SK-N-SH (cell line): ENCODE results near the gene THSD4.

Experiments
- CTCF ChIP-seq: fragments of 200-600 bp; sonication (generic); IDR thresholded peaks from 2 replicates; pipeline ENCODE4 v1.6.1; 2017; ENCODE audit warnings: antibody characterized with exemption, mild to moderate bottlenecking, moderate library complexity
- EP300 ChIP-seq, 2 experiments: IDR thresholded peaks; 2 replicates each; pipeline versions ENCODE4 v1.4.0 to v1.6.1; 2012; ENCODE audit warnings: borderline replicate concordance in 1 of 2, low read depth in 1 of 2, low read length in 1 of 2
- FOXM1 ChIP-seq: IDR thresholded peaks from 2 replicates; pipeline ENCODE4 v1.4.0; 2012; ENCODE audit warnings: low read depth, mild to moderate bottlenecking
- MAX ChIP-seq: IDR thresholded peaks from 2 replicates; pipeline ENCODE4 v1.4.0; 2012; ENCODE audit warnings: low read depth
- NFIC ChIP-seq: IDR thresholded peaks from 2 replicates; pipeline ENCODE4 v1.4.0; 2012; ENCODE audit warnings: borderline replicate concordance
- POLR2AphosphoS5 ChIP-seq: IDR thresholded peaks from 2 replicates; pipeline ENCODE4 v1.6.1; 2012; ENCODE audit warnings: low read depth, low read length
- RFX5 ChIP-seq: IDR thresholded peaks from 2 replicates; pipeline ENCODE4 v1.6.1; 2012; ENCODE audit warnings: mild to moderate bottlenecking, improper control_type of control experiment, low read length
- SIN3A ChIP-seq: IDR thresholded peaks from 2 replicates; pipeline ENCODE4 v1.6.1; 2012; ENCODE audit warnings: low read depth, mild to moderate bottlenecking, low read length, moderate library complexity, borderline replicate concordance
- SMC3 ChIP-seq: IDR thresholded peaks from 2 replicates; pipeline ENCODE4 v1.6.1; 2012; ENCODE audit warnings: low read depth, low read length, improper control_type of control experiment
- TEAD4 ChIP-seq: IDR thresholded peaks from 2 replicates; pipeline ENCODE4 v1.4.0; 2012; ENCODE audit warnings: mild to moderate bottlenecking, borderline replicate concordance; ENCODE audit not compliant: insufficient read depth
- USF1 ChIP-seq: IDR thresholded peaks from 2 replicates; pipeline ENCODE4 v1.4.0; 2012; ENCODE audit warnings: low read depth, borderline replicate concordance
- USF2 ChIP-seq: fragments of 150-350 bp; IDR thresholded peaks from 2 replicates; pipeline ENCODE4 v1.6.1; 2017; ENCODE audit warnings: antibody characterized with exemption, low read length, low read depth, borderline replicate concordance
- YY1 ChIP-seq: IDR thresholded peaks from 2 replicates; pipeline ENCODE4 v1.4.0; 2012; ENCODE audit warnings: low read depth, mild to moderate bottlenecking

DNA sequence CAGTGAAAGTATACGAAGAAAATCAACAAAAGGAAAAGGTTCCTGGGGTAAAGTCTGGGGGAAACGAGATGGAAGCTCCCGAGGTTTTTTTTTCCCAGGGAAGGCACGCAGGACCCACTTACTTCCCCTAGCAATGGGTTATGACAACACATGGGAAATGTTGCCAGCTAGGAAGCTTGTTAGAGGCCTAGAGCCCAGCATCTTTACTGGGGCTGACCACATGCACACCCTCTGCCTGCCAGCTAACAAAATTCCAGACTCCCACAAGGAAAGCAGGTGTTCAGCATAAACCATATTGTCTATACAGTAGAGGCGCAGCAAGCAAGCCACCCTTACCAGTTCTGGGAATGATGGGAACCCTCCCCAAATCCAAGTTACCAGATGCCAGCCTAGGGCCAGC lies 436.3 kb downstream of the THSD4 start:
- TF ChIP-seq CTCF (no peak), MAX (no peak), YY1 (no peak), SIN3A (no peak), EP300 (IDR thresholded peaks at IDR 0.05; ENCODE audit: borderline replicate concordance in 1 of 2, low read depth in 1 of 2, low read length in 1 of 2) (no peak), POLR2AphosphoS5 (no peak), TEAD4 (no peak), SMC3 (no peak), USF2 (no peak), RFX5 (no peak), NFIC (no peak), USF1 (no peak), FOXM1 (no peak)
